ENCODE measurements around the gene WNT6.

The WNT6 gene

DNA sequence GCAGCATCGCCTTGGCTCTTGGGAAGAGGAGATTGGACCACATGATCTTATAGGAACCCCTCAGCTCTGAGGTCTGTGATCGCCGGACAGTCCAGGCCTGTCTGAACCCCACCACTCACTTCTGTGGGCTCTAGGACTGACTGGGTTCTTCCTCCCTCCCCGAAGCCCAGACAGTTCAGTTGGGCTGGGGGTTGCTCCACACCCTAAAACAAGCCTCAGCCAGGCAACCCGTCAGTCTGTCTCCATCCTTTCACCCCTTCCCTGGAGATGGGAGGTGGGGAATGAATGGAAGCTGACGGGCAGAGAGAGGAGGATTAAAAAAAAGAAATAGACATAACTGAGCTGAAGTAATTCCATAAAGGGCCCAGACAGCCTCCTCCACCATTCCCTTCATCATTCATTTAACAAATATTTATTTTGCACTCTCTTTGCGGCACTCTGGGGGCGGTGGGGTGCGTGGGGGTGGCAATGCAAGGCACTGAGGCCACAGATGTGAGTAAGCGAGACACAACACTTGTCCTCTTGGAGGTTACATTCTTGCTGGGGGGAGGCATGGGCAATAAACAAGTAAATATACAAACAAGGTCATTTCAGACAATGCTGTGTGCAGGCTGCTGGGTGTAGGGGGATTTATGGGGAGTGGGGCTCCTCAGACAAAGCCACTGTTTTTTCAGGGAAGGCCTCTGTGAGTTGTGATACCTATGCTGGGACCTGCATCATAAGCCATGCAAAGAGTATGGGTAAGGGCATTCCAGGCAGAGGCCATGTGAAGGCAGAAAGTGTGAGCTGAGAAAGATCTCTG, 33.9 kb downstream of the WNT6 start:
- DNase-seq (ENCODE audit: low read depth in 2 of 2): no peak

DNA sequence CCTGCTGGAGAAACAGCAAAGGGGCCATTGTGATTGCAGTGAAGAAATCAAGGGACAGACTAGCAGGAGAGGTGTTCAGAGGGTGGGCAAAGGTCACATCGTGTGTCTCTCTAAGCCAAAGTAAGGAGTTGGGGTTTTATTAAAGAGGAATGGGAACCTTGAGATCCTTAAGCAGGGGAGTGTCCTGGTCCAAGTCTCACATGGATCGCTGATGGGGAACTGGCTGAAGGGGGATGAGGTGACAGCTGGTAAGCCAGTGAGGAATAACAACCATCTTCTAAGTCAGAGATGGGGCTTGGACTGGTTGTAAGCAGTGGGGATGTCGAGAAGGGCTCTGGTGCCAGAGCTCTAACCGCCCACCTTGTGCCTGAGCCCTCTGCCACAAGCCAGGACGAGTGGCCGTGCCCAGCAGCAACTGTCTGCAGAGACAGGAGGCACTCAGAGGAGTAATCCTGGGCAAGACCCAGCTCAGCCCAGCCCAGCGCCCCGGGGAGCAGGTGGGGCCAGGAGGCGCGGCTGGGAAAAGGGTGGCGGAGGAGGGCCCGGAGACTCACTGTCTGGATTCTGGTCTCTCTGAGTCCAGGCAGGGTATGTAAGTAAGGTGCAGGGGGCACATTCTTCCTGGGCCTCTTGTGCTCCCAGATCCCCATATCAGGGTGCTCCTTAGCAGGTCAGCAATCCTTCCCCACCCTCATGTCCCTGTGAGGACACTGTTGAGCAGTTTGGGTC, 34.7 kb downstream of the WNT6 start:
- DNase-seq (ENCODE audit: low read depth in 2 of 2): no peak

- no peak for DNase-seq (ENCODE audit: low read depth in 2 of 2)
These were observed 35.2 kb downstream of the WNT6 start for GRCh38 chr2:218894880-218895157.

DNA sequence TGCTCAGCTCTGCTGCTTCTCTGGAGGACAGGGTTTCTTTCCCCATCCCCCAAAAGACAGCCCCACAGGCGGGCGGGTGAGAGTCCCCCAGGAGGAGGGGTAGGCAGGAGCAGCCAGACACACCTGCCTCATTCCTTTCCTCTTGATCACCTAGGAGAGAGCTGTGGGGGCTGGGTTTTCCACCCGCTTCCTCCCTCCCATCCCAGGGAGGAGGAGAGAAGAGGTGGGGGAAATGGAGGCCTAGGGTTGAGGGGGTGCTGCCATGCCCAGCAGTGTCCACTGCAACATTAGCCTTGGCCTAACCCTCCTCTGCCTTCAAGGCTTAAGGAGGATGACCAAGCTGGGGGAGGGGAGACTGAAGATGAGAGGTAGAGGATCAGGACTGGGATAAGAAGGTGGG, 35.7 kb downstream of the WNT6 start:
- DNase-seq (ENCODE audit: low read depth in 2 of 2): no peak

DNA sequence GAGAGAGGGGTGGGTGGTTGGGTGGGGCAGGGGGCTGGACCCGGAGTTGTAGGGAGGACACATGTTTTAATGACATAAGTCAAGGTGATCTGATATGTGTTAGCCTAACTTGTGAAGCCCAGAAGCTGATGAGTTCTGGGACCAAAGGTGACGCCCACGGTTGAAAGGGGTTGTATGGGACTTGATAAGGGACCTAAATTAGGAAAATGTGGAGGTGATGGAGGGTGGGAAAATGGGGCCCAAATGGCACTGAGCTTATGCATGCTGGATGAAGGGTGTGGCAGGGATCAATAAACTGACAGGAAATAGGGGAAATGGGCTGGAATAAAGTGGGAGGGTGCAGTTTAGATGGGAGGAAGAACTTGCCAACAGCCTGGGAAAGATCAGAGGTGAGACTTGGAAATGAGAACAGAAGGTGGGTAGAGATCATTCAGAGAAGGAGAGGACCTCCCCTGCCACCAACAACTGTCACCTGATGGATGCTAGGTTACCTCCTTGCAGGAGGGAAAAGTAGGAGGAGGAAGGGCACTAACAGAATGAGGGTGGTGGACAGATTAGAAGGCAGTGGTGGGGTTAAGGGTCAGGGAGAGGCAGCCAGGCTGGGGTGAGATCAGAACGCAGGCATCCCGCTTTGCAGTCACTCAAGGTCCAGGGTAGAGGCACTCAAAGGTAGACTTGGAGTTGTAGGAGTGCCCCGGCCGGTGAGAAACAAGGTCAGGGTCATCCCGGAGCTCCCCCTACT, 36.3 kb downstream of the WNT6 start:
- no peak for DNase-seq (ENCODE audit: low read depth in 2 of 2)

DNA sequence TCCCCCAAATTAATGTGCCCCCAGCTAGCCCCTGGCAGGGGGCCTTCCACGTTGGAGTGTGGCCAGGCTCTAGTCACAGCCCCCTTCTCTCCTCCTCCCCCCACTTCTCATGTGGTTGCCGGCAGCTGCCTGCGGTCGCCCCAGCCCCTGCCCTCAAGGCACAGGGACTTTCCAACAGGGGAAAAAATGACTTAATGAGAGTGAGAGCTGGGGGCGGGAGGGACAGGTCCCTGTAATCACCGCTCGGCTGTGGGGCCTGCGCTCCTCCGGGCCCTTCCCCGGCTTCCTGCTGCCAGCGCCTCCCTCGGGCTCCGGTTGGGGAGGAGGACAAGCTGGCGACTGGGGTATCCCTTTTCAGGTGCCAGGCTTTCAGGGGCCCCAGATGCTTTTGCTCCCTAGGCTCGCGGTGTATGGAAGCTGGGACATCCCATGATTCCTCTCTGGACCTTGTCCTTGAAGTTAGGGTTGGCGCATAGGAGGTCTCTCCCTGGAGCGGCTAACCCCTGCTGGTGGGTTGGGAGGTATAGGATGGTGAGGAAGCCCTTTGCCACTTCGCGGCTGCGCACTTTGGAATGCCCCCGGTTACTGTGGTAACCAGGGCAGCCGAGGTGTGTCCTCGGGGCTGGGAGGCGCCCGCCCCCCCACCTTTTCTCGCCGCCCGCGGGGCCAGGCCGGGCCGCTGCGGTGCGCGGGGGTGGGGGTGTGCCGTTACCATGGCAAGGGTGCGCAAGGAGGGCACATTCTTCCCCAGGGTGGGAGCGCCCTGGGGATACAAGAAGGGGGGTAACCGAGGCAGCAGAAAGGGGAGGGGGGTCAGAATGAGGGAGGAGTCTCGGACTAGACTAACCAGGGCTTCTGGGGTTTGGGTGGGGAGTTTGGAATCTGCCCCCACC, 37.1 kb downstream of the WNT6 start:
- DNase-seq (ENCODE audit: low read depth in 2 of 2): peak; percentile 72 to 77

- DNase-seq (ENCODE audit: low read depth in 2 of 2): no peak
These were observed 37.9 kb downstream of the WNT6 start for GRCh38 chr2:218897394-218898108.

- peak; percentile 78 for DNase-seq (ENCODE audit: low read depth in 2 of 2)
These were observed 38.7 kb downstream of the WNT6 start for GRCh38 chr2:218898109-218898878.

DNA sequence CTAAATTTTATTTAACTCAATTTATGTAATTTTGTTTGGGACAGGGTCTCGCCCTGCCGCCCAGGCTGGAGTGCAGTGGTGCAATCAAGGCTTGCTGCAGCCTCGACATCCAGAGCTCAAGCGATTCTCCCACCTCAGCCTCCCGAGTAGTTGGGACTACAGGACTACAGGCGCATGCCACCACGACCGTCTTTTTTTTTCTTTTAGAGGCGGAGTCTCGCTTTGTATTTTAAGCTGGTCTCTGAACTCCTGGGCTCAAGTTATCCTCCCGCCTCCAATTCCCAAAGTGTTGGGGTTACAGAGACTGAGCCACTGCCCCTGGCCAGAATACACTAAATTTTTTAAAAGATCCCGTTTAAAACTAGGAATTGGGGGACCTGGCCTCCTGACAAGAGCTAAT, 39.5 kb downstream of the WNT6 start:
- DNase-seq (ENCODE audit: low read depth in 2 of 2): no peak

DNA sequence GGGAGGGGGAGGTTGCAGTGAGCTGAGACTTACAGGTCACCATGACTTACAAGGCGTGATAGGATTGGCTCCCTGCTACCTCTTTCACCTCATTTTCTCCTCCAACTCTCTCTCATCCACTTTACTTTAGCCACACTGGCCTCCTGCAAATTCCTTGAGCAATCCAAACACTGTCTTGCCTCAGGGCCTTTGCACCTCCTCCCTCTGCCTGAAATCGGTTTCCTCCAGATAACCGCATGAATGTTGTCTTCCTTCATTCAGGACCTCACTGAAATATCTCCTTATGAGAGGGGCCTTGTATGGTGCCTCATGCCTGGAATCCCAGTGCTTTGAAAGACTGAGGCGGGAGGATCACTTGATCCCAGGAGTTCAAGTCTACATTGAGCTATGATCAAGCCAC, 42.8 kb downstream of the WNT6 start:
- DNase-seq (ENCODE audit: low read depth in 2 of 2): no peak

GRCh38 chr2:218904176-218904575, 44.6 kb downstream of the WNT6 start:
- no peak for DNase-seq (ENCODE audit: low read depth in 2 of 2)

- DNase-seq (ENCODE audit: low read depth in 2 of 2): peak; percentile 75 to 87
These were observed 49.4 kb downstream of the WNT6 start for GRCh38 chr2:218908721-218909619.

DNA sequence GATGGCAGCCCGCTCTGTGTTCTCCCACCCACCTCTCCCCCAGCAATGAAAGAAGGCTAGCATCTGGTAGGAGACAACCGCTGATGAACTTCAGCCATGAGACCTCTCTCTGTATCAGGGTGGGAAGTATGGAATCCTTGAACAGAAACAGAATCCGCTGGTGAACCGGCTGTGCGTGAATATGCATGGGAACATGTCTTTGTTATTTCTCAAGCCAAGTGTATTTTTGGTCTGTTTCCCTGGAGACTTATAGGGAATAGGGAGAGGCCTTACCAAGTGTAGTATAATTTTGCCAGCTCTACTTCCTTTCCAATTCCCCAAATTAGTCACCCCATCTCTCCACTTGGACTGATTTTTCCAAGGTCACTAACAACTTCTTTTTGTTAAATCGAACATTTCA, 51.1 kb downstream of the WNT6 start:
- DNase-seq (ENCODE audit: low read depth in 2 of 2): no peak

- no peak for DNase-seq (ENCODE audit: low read depth in 2 of 2)
These were observed 60.9 kb downstream of the WNT6 start for GRCh38 chr2:218920504-218920903.
